ENCODE measurements around the gene CCNQ.
"Not testable (repeated sequence)": the region's sequence is repeated elsewhere in the genome, so short reads cannot be mapped to it uniquely, and the experiment has no call there.

The CCNQ gene

DNA sequence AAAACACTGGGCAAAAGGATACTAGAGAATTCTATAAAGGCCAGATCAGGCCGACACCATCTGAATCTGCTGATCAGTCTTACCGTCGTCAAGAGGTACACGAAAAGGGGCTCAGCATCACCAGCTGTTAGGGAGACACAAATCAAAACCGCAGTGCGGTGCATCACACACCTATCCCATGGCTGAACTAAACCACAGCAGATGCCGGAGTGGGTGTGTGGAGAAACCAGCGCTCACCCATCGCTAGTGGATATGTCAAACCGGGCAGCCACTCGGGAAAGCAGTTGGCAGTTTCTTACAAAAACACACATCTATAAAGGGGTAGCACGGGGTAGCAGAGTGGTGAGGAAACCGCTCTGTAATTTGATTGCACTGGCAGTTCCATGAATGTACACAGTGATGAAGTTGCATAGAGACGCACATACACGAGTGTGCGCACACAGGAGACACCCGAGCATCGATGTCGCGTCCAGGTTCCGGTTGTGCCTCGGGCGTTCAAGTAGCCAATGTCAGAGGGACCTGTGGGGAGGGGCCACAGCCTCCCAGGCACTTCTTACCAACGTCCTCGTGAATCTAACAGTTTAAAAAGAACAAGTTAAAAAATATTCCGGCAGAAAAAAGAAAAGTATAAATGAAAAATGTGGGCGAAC lies 23.1 kb upstream of the CCNQ start:
- DNase-seq: no peak

DNA sequence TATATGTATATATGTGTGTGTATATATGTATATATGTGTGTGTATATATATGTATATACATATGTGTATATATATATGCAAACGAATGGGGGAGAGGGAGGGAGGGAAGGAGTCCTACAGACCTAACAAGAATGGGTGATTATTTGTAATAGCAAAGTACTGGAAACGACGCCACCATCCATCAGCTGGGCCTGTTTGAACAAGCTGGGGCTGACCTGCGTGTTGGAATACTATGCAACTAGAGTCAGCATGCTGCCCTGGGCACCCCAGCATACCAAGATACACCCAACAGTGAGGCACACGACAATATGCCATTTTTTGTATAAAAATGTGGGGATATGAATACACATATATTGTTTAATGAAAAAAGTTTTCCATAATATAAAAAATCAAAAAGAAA lies 21.6 kb upstream of the CCNQ start:
- DNase-seq: no peak

DNA sequence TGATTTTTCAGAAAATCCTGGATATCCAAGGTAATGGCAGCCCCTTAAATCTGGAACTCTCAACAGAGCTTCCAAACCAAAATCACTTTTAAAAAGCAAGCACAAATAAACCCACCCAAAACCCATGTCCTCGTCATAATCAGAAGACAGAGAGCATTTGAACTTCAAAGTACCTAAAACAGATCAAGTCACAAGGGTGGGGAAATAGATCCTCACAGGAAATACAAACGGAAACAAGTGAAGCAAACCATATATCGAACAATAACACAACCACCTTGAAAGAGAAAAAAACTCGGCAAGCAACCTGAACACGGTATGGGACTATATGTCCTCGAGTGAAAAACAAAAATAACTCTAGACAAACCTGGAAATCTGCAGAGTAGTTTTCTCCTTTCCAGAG lies 15.9 kb upstream of the CCNQ start:
- no peak for DNase-seq

DNA sequence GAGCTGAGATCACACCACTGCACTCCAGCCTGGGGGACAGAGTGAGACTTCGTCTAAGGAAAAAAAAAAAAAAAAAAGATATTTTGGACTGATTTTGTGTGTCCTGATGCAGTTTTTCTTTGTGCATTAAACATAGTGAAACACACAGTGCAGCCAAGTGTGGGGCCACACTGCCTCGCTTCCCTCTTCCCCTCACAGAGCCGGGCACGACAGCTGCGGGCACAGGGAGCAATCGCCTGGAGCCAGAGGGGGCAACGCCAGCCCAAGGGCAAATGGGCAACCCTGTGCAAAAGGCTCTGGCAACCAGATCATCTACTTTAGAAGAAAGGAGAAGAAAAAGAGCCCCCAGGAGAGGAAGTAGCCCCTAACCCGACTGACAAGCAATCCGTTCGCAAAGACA lies 13.5 kb upstream of the CCNQ start:
- DNase-seq: no peak

DNA sequence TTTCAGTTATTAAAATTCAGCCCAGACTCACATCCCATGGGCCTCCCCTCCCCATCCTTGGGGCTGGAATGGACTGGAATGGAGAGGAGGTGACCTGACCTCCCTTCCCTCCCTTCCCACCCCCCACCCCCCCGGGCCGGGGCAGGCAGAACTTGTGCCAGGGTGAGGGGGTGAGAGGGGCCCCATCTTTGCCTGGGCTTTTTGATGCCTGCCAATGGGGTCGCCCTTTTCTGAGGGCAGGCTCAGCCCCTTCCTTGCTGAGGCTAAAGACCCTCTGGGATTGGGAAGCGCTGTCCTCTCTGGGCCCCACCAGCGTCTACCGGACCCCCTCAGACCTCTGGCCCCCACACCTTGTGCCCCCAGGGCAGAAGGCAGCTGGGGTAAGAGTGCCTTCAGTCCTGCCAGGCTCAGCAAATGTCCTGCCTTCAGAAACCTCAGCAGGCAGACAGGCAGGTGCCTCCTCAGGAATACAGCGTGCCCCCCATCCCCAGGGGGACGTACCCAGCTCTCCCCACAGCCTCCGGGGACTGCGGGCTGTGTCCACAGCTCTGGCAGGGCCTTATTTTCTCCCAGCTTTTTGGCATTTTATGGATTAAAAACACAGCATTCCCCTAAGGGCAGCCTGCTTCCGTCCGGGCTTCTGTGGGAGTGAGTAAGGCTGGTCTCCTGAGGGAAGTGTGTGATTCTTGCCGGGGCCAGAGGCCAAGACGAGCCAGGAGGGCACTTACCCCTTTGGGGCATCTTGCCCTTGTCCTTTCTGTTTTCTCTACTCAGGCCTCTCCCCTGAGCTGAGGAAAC lies 12.6 kb upstream of the CCNQ start:
- DNase-seq: no peak

DNA sequence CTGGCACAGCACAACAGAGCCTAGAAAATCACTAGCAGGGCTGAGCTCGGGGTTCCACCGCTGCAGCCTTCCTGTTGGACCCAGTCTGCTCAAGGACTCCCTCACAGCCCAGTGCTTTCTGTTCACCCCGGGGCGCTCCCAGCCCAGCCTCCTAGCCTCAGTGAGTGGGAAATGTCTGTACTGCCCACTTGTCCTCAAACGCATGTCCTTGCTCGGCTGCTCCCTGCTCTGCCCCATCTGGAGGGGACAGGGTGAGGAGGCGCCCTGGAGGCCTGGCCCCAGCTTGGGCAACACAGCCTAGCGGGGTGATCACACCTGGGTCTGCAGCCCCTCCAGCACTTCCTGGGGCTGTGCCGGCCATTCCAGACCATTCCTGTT lies 11.9 kb upstream of the CCNQ start:
- no peak for DNase-seq

DNA sequence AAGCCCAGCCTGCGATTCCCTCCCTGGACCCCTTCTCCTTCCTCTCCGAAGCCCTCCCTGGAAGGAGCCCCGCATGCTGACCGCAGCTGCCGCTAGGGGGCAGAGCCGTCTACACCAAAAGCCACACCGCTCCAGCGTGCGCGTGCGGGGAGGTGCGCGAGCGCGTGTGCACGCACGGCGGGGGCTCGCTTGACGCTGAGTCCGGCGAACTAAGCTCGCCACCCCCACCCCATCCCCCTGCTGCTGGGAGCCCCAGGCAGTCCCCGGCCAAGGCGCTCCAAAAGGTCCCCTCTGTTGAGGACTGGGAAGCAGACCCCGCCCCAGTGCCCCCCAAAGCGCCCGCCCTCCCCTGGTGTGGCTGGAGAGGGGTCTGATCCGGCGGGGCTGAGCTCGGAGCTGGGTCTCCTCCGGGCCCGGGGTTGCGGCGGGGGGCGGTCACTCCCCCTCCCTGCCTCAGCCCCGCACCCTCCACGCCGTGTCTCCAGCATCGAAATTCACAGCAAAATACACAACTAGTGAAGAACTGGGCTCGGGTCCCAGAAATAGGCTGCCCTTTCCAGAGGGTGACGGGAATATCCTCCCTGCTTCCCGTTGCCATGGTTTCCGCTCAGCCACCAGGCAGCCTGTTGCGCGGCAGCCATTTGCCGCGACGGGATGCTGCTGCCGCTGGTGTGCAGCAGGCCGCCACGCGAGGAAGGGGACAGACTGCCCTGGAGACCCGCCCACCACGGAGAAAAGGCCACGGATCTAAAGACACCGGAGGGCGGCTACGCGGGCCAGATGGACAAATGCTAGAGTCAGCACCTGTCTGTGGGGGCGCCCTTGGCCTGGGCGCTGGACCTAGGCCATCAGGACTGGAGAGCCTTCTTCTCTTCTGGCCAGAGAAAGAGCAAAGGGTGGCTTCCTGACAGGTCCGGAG lies 11.2 kb upstream of the CCNQ start:
- peak; percentile 80 for DNase-seq

DNA sequence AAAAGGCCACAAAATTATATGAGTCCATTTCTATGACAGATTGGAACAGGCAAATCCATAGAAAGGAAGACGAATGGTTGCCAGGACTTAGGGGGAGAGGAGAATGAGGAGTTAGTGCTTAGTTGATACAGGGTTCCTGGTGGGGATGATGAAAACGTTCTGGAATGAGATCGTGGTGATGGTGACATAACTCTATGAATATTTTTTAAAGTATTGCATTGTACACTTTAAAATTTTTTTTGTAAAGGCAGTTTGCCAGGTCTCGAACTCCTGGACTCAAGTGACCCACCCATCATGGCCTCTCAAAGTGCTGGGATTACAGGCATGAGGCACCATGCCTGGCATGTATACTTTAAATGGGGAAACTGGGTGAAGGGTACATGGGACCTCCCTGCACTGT lies 9.9 kb upstream of the CCNQ start:
- no peak for DNase-seq

DNA sequence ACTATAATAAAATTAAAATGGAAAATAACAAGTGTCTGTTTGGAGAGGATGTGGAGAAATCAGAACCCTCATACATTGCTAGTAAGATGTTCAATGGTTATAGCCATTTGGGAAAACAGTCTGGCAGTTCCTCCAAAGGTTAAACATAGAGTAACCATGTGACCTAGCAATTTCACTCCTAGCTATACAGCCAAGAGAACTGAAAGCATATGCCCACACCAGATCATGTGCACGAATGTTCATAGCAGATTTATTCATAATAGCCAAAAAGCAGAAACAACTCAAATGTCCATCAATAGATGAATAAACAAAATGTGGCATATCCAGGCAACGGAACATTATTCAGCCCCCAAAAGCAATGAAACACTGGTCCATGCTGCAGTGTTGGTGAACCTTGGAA lies 9.4 kb upstream of the CCNQ start:
- DNase-seq: no peak

DNA sequence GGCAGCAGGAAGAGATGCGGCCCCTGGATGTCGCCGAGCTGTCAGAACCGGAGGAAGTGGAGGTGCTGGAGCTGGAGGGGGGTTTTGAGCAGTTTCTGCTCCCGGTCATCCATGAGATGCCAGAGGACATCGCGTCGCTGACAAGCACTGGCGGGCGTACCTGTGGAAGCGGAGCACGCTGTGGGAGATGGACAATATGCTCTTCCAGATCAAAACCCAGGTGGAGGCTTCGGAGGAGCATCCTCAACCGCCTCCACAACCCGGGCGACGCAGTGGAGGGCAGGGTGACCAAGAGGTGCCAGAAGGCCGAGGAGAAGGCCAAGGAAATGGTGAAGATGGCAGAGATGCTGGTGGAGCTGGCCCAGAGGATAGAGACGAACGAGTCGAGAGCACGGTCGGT lies 7.6 kb upstream of the CCNQ start:
- no peak for DNase-seq

DNA sequence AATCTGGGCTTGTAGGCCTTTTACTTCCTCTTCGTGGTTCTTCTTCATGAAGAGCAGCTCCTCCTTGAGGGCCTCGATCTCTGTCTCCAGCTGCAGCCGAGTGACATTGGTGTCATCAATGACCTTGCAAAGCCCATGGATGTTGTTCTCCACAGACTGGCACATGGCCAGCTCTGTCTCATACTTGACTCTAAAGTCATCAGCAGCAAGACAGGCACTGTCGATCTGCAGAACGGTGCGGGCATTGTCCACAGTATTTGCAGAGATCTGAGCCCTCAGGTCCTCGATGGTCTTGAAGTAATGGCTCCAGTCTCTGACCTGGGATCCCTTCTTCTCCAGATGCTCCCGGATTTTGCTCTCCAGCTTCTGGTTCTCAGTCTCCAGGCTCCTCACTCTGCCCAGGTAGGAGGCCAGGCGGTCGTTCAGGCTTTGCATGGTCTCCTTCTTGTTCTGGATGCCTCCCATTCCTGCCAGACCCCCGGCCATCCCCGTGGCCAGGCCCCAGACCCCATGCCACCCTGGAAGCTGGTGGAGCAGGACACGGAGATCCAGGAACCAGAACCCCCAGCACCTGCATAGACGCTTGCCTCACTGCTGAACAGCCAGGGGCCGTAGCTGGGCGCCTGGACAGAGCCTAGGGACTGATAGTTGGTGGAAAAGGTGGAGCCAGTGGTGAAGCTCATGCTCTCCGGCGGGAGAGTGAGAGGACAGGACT lies 5.9 kb upstream of the CCNQ start:
- DNase-seq: not testable (repeated sequence)

DNA sequence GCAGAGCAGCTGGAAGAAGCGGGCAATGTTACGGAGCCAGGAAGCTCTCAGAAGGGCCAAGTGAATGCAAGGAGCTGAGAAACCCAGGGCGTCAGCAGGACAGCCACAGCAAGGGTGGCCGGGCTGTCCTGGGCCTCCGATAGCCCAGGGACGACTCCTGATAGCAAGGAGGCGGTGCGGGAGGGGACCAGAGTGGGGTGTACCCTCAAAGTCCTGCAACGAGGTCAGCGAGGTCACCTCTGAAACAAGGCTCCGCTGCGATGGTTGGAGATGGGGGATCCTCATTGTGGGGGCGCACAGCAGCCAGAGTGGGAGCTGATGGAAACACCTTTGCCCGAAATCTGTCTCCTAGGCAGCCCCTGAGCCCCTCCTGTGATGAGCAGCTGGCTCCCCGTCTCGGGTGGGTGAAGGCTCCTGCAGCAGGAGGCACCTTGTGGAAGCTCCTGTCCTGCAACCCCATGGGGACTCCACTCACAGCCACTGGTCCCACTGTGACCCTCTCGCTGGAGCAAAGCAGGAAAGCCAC lies 4.3 kb upstream of the CCNQ start:
- DNase-seq: no peak

DNA sequence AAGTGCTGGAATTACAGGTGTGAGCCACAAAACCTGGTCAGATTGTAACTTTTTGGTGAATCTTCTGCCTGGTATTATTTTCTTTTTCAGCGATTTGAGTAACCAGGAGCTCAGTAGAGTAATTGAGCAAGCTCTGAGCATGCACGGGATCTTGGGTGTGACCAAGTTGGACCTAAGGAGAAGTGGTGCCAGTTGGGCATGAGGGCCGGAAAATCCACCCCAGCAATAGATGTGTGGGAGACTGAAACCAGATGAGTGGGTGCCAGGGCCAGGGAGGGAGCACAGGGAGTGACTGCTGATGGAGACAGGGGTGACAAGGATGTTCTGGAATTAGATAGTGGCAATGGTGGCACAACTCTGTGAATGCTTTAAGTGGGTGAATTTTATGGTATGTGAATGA lies 3.7 kb upstream of the CCNQ start:
- no peak for DNase-seq

DNA sequence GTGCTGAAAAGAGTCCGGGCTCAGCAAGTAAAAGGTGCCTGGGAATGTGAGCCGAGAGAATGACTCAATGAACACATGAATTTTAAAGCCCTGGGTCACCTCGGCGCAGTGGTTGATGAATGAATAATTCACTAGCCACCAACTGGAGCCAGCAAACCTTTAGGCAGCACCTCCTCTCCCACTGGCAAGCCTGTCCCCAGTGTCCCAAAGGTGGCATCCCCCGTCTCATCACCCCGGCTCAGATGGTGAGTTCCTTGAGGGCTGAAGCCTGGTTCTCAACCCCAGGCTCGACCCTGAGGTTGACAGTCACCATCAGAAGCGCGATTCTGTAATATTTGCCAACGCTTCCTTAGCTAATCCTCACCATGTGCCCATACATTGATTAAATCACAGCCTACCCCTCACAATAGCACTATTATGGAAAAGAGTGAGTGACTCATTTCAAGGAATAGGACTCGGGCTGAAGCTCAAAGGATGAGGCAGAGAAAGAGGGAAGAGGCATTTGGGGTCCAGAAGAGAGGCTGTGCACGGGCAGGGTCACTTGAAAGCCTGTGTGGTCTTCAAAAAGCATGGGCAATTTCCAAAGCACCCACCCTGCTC lies 2.7 kb upstream of the CCNQ start:
- no peak for DNase-seq

DNA sequence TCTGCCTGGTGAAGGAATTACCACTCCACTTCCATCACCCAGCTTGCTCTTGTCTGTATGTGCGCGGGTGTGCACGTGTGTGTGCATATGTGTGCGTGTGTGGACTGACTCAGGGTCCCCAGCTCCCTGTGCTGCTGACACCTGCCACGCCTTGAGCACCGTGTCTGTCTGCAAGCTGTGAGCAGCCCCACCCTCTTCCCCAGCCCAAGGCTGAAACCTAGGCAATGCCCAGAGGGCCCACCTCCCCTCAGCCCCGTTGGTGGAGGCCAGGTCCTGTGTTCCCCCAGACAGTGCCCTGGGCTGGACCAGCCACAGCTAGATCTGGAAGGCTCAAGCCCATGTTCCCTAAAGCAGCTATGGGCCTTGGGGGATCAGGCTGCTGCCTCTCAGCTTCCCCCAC lies 2.0 kb upstream of the CCNQ start:
- no peak for DNase-seq

DNA sequence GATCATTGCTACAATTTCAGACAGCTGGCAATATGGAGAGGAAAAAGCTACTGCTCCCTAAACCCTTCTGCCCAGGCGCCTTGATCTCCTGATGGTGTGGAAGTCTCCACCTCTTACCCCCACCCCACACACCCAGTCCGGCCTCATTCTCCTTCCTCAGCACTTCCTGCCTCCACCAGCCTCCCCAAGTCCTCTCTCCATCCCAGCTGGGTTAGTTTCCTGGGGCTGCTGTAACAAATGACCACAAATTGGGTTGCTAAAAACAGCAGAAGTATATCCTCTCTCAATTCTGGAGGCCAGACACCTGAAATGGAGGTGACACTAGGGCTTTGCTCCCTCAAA lies 1.1 kb upstream of the CCNQ start:
- peak; percentile 2 for DNase-seq

DNA sequence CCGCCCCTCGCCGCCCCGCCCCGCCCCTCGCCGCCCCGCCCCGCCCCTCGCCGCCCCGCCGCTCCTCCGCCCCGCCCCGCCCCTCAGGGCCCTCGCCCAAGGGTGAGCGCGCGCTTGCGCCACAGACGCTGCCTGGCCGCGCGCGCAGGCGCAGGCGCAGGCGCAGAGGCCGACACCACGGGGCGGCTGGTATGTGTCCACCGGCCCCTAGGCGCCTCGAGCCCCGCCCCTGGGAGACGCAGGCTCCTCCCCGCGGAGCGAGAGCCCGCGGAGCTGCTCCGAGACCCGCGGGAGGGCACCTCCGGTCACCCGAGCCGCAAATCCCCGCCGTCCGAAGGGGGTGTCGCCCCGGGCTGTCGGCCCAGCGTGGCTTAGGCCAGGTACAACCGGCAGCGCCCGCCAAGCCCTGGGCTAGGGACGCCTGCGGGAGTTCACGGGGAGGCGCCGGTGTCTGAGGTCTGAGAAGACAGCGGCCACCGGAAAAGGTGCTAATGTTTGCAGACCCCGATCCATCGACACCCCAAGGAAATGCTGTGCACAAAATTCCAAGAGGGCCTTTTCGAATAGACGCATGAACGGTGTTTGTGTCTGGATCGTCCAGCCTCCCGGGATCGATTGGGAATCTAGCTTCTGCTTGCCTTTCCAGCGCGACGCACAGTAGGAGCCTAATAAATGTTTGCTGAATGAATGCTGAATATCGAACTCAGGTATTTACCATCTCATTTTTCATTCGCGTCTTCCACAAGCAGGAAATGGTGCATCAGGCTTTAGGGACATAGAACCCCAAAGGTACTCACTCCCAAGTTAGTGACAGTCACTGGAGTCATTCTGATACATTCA lies 473 bp upstream of the CCNQ start:
- DNase-seq: peak; percentile 88

DNA sequence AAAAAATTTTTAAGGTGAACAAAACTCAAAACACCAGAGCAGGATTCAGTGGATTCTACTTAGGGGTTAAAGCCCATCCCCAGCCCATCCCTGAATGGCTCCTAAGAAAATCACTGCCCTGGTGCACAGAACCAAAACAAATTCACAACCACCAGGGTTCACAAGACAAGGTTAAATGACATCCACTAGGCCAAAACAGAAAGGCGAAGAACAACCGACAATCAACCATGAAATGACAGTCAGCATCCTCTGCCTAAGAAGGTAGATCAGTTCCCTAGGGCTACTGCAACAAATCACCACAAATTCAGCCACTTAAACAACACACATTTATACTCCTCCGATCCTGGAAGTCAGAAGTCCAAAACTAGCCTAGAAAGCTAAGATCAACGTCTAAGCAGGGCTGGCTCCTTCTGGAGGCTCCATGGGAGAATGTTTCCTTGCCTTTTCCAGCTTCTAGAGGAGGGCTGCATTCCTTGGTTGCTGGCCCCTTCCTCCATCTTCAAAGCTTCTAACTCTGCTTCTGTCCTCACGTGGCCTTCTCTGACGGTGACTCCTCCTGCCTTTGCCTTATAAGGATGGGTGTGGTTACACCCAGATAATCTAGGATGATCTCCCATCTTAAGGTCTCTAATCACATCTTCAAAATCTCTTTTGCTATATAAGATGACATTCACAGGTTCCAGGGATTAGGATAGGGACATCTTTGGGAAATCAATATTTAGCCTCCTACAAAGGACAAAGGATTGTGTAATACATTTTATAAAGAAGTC lies 1.8 kb downstream of the CCNQ start:
- no peak for DNase-seq

DNA sequence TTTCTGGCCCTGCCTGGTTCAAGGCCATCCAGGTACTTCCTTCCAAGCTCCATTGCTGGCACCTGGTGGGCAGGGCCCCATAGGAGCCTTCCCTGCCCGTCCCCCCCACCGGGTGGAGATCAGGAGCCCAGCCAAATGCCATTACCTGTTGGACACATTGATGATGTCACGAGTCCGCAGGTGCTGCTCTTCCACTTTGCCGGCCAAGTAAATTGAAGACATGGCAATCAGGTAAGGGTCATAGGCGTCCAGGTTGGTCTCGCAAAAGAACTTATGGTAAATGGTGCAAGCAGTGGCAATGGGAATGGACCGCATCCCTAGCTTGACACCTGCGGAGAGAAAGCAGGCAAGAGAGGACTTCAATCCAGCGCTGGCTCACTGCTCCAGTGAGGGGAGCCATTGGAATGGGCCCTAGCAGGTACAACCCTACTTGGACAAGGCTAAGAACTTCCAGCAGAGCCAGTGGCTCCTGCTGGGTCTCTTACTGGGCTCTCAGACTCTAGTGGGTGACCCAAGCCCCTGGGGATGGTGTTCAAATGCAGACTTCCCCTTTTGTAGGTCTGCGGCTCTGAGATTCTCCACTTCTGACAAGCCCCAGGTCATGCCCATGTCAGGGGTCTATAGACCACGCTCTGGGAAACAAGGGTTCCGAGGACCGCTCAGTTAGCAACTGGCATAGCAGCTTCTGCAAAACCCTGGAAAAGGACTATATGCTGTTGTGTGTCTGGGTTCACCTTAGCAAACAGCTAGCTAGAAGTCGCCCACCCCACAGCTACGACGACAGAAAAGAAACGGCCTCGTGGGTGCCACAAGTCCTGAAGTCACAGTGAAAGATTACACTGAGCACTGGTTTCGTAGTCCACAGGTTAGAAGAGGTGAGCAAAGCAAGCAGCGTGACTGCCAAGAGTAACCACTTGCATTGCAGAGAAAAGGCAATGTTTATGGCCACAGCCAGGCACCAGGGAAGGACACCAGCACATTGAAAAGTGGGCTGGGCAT lies 2.8 kb downstream of the CCNQ start:
- DNase-seq: no peak

DNA sequence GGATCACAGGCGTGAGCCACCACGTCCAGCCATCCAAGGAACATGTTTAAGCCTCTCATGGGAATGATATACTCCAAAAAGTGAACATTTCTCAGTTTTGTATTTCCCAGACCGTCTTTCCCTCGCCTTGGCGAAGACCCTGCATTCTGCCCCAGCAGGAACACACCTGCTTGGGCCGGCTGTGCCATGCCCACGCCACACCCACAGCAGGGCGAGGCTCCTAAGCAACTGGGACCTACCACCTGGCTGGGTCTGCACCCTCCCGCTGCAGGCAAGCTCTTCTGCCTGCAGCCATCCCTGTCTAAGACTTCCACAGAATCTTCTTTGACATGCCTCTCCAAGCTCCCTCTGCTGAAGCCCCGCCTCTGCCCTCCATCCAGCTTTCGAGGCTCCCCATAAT lies 3.6 kb downstream of the CCNQ start:
- DNase-seq: no peak
